HEK293T (cell line): Measurements from ENCODE around the gene MORC4.

Experiments
- ARNT ChIP-seq: fragments of 450-650 bp; IDR thresholded peaks from 2 replicates; pipeline ENCODE4 v1.6.1; 2017; ENCODE audit warnings: mild to moderate bottlenecking
- BHLHE40 ChIP-seq: fragments of 450-650 bp; IDR thresholded peaks from 2 replicates; pipeline ENCODE4 v1.6.1; 2016; ENCODE audit warnings: mild to moderate bottlenecking, moderate library complexity, borderline replicate concordance
- CTBP1 ChIP-seq: fragments of 450-650 bp; IDR thresholded peaks from 2 replicates; pipeline ENCODE4 v1.6.1; 2016; ENCODE audit warnings: borderline replicate concordance
- FOXA1 ChIP-seq: fragments of 450-650 bp; IDR thresholded peaks from 2 replicates; pipeline ENCODE4 v1.6.1; 2016; ENCODE audit warnings: mild to moderate bottlenecking
- FOXM1 ChIP-seq: fragments of 450-650 bp; IDR thresholded peaks from 2 replicates; pipeline ENCODE4 v1.6.1; 2017; ENCODE audit warnings: mild to moderate bottlenecking, borderline replicate concordance

DNA sequence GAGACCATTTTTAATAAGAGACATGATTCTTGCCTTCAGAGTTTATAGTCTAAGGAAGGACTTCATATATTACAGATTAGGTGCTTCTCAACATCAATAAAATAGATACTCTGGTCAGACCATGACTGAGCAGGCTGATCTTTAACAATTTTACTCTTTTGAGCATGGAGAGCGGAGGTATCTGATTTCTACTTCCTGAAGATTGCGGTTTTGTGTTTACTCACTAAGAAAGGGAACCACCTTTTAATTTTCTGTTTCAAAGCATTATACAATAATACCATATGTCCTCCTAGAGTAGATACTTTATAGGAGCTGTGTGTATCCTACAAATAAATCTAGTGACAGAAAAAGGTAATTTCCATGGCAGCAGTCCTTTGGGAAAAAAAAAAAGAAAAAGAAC is 12.5 kb downstream of the MORC4 start:
- TF ChIP-seq CTBP1 (no peak), ARNT (no peak), FOXM1 (no peak), BHLHE40 (no peak), FOXA1 (no peak)
